Measurements from ENCODE around the gene SLC13A2.
"Not testable (repeated sequence)": the region's sequence is repeated elsewhere in the genome, so short reads cannot be mapped to it uniquely, and the experiment has no call there.

SLC13A2 gene

DNA sequence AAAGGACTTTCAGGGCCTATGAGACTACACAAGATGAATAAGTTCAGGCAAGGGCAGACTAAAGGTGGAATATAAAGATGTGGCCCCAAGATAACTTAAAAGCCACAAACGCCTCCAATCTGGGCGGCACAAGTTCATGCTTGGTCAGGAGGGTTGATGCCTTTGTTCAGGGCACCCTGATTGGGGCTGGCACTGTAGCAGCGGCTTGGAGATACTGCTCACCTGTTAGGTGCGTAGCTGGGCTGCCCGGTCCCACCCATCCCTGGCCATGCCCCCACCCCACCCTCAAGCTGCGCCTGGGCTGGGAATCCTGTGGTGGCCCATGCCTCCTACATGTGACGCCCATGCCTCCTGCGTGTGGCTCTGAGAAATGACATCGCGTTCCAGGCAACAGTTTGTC is 12.5 kb upstream of the SLC13A2 start:
- Histone ChIP-seq H3K27ac (no peak overlapping the region), H3K4me3 (ENCODE audit: low read depth in 1 of 2, low read length in 1 of 2) (no peak overlapping the region), H3K4me1 (ENCODE audit: control insufficient read depth in 1 of 2, insufficient read depth in 1 of 2, low read depth in 1 of 2, low read length in 1 of 2) (no peaks in the 10 kb centered on the region), H3K36me3 (no peaks in the 10 kb centered on the region), H3K27me3 (no peaks in the 10 kb centered on the region), H3K9me3 (no peaks in the 10 kb centered on the region)
- TF ChIP-seq, protein P1, sequence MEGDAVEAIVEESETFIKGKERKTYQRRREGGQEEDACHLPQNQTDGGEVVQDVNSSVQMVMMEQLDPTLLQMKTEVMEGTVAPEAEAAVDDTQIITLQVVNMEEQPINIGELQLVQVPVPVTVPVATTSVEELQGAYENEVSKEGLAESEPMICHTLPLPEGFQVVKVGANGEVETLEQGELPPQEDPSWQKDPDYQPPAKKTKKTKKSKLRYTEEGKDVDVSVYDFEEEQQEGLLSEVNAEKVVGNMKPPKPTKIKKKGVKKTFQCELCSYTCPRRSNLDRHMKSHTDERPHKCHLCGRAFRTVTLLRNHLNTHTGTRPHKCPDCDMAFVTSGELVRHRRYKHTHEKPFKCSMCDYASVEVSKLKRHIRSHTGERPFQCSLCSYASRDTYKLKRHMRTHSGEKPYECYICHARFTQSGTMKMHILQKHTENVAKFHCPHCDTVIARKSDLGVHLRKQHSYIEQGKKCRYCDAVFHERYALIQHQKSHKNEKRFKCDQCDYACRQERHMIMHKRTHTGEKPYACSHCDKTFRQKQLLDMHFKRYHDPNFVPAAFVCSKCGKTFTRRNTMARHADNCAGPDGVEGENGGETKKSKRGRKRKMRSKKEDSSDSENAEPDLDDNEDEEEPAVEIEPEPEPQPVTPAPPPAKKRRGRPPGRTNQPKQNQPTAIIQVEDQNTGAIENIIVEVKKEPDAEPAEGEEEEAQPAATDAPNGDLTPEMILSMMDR (IDR thresholded peaks at IDR 0.05): no peak

DNA sequence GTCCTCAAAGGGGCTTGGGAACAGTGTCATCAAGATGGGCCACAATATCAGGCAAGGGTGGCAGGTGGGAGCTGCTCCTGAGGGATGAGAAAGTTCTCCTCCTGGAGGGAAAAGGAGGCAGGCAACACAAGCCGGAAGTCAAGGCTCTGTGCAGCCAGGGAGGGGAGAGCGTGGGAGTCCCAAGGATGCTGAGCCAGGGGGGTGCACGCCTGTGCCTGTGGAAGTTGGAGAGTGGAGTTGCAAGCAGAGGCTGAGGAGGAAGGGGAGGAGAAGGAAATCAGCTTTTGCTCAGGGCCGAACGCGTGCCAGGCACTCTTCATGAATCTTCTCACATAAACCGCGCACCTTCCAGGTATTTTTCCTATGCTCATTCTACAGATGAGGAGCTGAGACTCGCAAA is 7.4 kb upstream of the SLC13A2 start:
- no peaks in the 10 kb centered on the region for H3K36me3 ChIP-seq
- no peaks in the 10 kb centered on the region for H3K9me3 ChIP-seq
- peaks cover 8 to 28% of the 10 kb centered on the region in 2 experiments for H3K4me1 ChIP-seq (ENCODE audit: control insufficient read depth in 1 of 2, insufficient read depth in 1 of 2, low read depth in 1 of 2, low read length in 1 of 2)
- TF ChIP-seq, protein P1 (IDR thresholded peaks at IDR 0.05): no peak
- no peak overlapping the region for H3K27ac ChIP-seq
- no peak overlapping the region for H3K4me3 ChIP-seq (ENCODE audit: low read depth in 1 of 2, low read length in 1 of 2)
- no peaks in the 10 kb centered on the region for H3K27me3 ChIP-seq

DNA sequence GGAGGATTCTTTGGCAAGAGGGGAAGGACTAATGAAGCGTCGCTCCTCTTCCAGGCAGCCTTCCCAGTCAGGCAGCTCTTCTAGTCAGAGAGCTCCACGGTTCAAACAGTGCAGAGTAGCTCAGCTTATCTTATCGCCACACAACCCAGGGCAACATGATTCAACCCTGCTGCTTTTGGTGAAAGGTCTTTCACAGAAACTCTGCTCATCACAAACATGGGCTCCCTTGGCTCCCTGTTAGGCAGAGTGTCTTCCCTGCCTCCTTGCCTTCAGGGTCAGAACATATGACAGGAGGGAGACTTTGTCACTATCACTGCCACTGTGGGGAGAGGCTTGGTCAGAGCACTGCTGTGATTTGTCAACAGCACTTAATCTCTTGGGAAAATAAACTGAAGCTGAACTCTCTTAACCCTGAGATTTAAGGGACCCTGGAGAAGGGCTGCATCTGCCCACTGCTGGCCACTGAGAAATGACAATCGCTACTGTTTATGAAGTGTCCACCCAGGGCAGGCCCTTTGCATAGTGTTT is 6.9 kb upstream of the SLC13A2 start:
- no peaks in the 10 kb centered on the region for H3K36me3 ChIP-seq
- no peaks in the 10 kb centered on the region for H3K27me3 ChIP-seq
- TF ChIP-seq, protein P1 (IDR thresholded peaks at IDR 0.05): no peak
- no peaks in the 10 kb centered on the region for H3K9me3 ChIP-seq
- H3K27ac ChIP-seq: no peak overlapping the region
- peaks cover 8 to 28% of the 10 kb centered on the region in 2 experiments for H3K4me1 ChIP-seq (ENCODE audit: control insufficient read depth in 1 of 2, insufficient read depth in 1 of 2, low read depth in 1 of 2, low read length in 1 of 2)
- no peak overlapping the region for H3K4me3 ChIP-seq (ENCODE audit: low read depth in 1 of 2, low read length in 1 of 2)

DNA sequence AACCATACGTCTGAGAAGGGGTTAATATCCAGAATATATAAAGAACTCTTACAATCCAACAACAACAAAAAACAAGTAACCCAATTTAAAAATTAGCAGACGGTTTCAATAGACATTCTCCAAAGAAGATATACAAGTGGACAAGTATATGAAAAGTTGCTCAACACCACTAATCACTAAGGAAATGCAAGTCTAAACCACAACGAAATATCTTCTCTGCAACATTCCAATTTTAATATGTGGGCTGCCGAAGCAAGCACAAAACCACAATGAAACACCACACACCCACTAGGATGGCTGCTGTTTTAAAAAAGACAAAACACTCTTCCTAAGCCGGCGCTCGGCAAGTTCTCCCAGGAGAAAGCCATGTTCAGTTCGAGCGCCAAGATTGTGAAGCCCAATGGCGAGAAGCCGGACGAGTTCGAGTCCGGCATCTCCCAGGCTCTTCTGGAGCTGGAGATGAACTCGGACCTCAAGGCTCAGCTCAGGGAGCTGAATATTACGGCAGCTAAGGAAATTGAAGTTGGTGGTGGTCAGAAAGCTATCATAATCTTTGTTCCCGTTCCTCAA is 5.9 kb upstream of the SLC13A2 start:
- TF ChIP-seq, protein P1 (IDR thresholded peaks at IDR 0.05): no peak
- Histone ChIP-seq H3K4me1 (ENCODE audit: control insufficient read depth in 1 of 2, insufficient read depth in 1 of 2, low read depth in 1 of 2, low read length in 1 of 2) (peaks cover 8 to 28% of the 10 kb centered on the region in 2 experiments), H3K36me3 (no peaks in the 10 kb centered on the region)

DNA sequence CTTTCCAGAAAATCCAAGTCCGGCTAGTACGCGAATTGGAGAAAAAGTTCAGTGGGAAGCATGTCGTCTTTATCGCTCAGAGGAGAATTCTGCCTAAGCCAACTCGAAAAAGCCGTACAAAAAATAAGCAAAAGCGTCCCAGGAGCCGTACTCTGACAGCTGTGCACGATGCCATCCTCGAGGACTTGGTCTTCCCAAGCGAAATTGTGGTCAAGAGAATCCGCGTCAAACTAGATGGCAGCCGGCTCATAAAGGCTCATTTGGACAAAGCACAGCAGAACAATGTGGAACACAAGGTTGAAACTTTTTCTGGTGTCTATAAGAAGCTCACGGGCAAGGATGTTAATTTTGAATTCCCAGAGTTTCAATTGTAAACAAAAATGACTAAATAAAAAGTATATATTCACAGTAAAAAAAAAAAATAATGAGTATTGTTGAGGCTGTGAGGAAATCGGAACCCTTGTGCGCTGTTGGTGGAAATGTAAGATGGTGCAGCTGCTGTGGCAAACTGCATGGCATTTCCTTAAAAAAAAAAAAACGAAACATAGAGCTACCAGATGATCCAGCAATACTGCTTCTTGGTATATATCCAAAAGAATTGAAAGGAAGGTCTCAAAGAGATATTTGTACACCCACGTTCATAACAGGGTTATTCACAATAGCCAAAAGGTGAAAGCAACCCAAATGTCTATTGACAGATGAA is 5.3 kb upstream of the SLC13A2 start:
- peaks cover 8 to 28% of the 10 kb centered on the region in 2 experiments for H3K4me1 ChIP-seq (ENCODE audit: control insufficient read depth in 1 of 2, insufficient read depth in 1 of 2, low read depth in 1 of 2, low read length in 1 of 2)
- H3K9me3 ChIP-seq; H3K27ac ChIP-seq; H3K27me3 ChIP-seq; H3K4me3 ChIP-seq (ENCODE audit: low read depth in 1 of 2, low read length in 1 of 2); H3K36me3 ChIP-seq: not testable (repeated sequence)

More for the DNA sequence above, 5.9 kb upstream of the SLC13A2 start:
- H3K27ac ChIP-seq: no peak overlapping the region
- no peaks in the 10 kb centered on the region for H3K9me3 ChIP-seq
- H3K27me3 ChIP-seq: no peaks in the 10 kb centered on the region
- H3K4me3 ChIP-seq (ENCODE audit: low read depth in 1 of 2, low read length in 1 of 2): no peak overlapping the region

DNA sequence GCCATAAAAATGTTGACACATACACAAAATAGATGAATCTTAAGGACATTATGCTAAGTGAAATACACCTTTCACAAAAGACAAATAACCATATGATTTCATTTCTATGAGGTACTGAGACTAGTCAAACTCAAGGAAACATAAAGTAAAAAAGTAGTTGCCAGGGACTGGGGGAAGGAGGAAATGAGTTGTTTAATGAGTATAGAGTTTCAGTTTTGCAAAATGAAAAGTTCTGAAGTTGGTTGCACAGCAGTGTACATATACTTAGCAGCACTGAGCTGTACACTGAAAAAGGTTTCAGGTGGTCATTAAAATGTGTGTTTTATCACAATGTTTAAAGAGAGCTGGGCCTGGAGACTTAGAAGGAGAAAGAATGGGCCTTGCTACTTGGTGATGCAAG is 4.7 kb upstream of the SLC13A2 start:
- H3K9me3 ChIP-seq: no peaks in the 10 kb centered on the region
- peaks cover 8 to 28% of the 10 kb centered on the region in 2 experiments for H3K4me1 ChIP-seq (ENCODE audit: control insufficient read depth in 1 of 2, insufficient read depth in 1 of 2, low read depth in 1 of 2, low read length in 1 of 2)
- H3K27me3 ChIP-seq: no peaks in the 10 kb centered on the region
- H3K36me3 ChIP-seq: no peaks in the 10 kb centered on the region
- TF ChIP-seq, protein P1 (IDR thresholded peaks at IDR 0.05): no peak
- H3K27ac ChIP-seq: no peak overlapping the region
- no peak overlapping the region for H3K4me3 ChIP-seq (ENCODE audit: low read depth in 1 of 2, low read length in 1 of 2)

Measured in neutrophil (primary cell).